Measurements from ENCODE around the gene ANKS3.

The ANKS3 gene

DNA sequence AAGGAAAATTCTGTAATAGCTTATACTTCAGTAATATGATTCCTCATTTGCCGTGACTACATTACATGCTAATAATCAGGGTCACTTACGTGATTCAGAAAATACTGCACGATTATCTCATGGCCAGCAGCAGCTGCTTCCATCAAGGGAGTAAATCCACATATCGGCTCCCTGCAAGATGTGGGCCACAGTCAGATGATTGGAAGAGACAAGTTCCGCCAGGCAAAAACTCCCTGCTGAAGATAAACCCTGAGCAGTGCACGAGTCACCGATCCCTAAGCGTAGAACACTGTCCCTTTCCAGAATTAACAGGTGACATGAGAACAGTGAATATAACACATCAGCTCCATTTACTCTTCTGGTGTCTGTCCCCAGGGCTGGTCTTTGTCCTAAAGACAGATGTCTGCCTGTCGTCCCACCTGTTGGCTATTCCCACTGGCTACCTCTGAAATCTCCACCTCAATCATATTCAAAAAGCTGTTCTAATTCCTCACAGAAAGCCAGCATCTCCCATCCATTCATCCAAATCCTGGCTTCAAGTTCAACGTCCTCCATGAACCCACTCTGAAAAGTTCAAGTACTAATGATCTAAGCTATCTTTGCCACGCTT lies 9.3 kb downstream of the ANKS3 start:
- DNase-seq = no peak

DNA sequence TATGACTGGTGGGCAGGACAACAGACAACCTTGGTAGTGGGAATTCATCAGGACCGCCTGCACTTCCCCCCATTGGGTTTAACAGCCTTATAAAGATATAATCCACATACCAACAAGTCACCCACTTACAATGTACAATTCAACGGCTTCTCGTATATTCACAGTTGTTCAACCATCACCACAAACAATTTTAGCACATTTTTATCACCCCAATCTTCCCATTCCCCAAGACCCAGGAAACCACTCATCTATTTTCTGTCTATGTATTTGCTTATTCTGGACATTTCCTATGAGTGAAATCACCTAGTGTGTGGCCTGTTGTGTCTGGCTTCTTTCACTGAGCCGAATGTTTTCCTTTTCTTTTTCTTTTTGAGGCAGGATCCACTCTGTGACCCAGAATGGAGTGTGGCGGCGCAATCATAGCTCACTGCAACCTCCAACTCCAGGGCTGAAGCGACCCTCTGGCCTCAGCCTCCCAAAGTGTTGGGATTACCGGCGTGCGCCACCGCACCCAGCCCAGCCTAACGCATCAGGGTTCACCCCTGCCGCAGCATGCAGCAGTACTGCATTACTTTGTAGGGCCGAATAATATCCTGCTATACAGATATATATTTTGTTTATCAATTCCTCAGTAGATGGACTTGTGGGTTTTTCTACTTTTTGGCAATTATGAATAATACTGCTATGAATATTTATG lies 10.9 kb downstream of the ANKS3 start:
- no peak for DNase-seq

DNA sequence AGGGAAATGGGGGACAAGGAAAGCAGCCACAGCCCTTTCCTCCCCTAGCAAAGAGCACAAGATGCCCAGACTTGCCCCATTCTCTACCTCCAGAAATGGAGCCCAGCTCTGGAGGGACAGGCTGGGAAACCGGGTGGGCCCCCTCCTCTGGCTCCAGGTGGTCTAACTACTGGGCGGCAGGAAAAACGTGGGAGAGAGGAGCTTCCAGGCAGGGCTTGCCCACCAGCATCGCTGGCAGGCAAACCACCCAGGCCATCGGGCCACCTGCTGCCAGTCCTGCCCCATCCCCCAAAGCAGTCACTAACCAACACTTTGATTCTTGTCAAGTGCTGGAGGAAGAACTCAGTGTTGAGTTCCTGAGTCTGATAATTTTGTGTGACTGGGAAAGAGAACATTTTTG lies 15.6 kb downstream of the ANKS3 start:
- DNase-seq = no peak

DNA sequence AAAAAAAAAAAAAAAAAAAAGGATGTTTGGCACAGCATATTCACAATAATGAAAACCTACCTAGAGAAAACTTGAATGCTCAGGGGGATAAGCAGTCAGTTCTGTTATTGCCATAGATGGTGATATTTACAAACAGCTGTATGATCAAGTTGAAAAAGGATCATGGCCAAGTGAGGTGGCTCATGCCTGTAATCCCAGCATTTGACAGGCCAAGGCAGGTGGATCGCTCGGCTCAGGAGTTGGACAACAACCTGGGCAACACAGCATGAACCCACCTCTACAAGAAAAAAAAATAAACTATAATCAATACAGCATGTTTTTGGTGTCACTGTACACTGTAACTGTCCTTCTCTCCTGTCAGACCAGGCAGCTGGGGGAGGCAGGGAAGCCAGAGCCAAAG lies 19.1 kb downstream of the ANKS3 start:
- no peak for DNase-seq

DNA sequence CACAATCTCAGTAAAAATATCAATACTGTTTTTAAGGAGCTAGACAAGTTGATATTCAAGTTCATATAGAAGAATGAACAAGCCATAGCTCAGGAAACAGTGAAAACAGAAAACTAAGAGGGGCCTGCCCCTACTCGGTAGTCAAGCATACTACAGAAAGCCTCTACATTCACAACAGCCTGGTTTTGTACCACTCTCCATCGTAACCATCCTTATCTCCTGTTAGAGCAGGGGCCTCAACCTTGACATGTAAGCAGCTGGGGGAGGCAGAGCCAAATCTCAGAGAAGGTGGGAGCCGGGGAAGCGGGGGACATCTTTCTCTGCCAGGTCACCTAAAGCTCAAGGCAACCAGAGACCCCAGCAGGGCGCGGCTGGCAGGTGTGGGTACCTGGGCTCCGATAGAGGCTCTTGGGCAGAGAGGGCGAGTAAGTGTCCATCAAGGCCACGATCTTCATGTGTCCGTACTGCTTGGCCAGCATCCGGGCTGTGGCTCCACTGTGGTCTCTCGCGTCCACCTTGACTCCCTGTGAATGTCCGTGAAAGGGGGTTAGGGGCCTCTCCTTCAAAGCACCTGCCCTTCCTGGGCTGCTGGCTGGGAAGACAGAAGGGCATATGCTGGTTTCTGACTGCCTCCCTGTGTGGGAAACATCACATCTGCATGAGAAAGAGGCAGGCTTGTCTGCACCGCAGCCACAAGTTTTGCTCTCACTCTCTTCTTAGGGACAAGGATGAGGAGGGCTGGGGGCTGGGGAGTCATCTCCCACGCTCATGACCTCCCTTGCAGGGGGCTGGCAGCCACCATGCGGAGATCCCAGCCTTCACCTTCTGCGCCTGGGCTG lies 20.2 kb downstream of the ANKS3 start:
- DNase-seq = no peak

DNA sequence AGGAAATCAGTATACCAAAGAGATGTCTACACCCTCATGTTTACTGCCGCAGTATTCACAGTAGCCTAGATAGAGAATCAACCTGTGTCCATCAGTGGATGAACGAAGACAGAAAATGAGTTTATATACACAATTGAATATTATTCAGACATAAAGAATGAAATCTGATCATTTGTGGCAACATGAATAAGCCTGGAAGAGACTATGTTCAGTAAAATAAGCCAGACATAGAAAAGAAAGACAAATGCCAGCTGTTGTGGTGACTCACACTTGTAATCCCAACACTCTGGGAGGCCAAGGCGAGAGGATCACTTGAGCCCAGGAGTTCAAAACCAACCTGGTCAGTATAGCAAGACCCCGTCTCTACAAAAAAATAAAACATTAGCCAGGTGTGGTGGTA lies 24.6 kb downstream of the ANKS3 start:
- DNase-seq = no peak

DNA sequence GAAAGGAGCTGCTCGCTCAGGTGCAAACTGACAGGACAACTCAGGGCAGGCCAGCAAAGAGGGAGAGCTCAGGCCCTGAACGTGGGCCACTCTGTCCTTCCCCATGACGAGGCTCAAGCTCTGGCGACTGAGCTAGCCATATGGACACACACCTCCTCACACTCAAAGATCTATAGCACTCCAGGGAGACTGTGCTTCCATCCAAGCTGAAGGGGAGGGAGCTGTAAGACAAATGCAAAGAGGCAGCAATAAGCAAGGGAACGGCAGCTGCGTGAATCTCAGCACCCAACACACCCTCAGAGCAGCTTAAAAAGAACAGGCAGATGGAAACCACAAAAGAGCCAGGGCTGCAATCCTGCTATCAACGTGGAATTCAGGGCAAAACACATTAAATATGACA lies 27.2 kb downstream of the ANKS3 start:
- no peak for DNase-seq

DNA sequence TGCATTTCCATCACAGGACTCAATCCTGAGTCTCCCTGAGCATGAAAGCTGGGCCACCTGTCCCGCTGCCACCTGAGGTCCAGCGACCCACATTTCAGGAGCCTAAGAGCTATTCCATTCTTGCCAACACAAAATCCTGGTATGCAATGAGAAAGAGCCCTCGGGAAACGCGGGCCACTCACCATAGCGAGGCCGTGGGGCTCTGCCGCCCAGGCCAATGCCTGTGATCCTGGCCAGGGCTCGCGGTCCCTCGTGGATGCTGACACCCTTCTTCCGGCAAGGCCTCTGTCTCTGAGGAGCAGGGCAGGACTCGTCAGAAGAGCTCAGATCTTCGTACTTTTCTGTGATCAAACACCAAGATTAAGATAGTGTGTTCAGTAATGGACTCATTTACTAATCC lies 29.2 kb downstream of the ANKS3 start:
- no peak for DNase-seq

DNA sequence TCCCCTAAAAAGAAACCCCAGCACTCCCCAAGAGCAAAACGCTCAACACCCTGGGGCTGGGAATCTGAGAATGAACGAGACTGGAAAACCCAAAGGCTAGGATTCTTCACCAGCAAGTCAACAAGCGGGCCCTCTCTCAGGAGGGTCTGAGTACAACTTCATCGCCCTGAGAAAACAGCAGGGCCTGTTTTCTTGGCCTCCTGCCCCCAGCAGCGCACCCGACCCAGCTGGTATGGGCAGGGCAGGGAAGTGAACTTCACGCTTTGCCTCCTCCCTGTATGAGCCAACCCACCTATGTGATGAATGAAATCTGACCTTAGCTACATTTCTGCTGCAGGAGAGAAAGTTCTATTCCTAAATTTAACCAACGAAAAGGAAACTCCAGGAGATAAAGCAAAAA lies 29.6 kb downstream of the ANKS3 start:
- DNase-seq = no peak

DNA sequence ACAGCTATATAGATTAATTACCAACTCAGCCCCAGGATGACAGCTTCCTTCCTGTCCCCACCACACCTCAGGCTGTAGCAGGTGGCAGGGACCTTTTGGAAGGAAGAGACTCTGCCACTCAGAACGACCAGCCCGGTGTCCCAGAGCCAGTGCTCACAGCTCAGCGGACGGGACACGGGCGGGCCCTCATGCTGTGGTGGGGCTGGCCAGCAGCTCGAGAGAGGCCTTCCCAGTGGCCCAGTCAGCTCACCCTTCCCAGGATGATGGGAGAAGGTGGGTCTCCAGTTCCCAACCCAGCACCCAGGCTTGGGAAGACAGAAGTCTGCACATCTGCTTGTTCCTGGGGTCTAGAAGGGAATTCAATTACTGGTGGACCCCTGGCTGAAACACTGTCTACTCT lies 30.2 kb downstream of the ANKS3 start:
- no peak for DNase-seq

DNA sequence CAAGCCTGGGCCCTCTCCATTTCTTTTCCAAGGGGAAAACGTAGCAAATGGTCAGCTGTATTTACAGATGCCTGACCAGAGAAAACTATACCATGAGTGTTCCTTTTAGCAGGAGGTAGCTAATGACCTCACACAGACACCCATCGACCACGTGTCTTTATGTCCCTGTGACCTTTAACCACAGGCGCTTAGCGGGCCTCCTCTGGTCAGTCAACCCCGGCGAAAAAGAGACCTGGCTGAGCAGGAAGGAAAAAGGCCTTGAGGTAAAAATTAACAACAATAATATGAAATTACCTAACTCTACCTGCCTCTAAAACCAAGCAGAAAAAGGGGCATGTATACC lies 31.6 kb downstream of the ANKS3 start:
- no peak for DNase-seq

DNA sequence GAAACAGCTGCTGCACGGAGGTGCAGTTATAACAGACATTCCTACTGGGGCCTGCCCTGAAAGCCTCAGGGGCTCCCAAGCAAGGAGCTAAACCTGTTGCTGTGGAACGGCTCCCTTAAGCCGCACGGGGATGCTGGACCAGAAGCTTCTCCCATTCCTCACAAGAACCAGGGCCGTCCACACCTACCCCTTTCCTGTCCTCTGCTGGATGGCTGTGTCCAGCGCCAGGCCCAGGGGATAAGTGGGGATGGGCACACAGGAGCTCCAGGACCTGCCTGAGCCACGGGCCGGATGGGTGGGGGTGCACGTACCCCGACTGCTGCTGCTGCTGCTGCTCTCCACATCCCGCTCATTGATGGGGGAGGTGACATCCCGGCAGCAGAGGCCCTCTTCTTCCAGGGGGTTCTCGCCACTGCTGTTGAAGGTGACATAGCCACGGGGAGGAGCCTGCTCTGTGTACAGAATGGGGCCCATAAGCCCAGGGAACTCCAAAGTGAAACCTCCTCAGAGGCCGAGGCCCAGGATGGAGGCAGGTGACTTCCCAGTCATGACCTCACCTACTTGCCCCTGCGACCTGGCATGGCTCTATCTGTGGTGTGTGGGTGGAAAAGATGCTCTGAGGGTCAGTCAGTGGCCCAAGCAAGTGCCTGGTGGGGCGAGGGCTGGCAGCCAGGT lies 32.1 kb downstream of the ANKS3 start:
- DNase-seq = no peak

DNA sequence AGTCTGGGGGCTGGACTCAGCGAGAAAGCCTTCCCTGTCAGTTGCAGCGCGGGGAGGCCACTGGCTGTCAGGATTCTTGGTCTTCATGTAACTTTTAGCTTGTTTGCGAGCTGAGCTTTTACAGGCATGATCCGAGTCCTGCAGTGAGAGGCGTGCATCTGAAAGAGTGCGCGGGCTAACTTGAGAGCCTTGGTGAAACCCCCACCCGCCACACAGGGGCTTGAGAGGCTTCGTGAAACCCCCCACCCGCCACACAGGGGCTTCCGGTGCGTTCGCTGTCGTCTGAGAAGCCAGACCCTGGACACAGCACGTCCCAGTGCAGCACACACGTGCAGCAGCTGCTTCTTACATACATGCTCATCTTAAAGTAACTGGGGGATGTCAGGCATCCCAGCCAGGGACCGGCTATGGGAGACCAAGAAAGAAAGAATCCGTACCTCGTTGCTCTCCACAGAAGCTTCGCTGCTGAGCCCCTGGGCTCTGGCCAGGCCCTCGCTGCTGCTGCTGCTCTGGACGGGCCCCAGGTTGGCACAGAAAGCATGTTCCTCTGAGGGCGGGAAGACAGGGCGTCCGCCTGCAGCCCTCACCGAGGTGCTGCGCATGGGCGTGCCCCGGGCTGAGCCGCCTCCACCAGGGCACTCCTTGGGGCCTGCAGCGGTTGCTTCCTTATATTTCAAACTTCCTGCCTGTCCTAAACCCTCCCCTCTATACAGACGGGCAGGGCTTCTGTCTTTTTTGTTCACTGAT lies 32.9 kb downstream of the ANKS3 start:
- DNase-seq = no peak

DNA sequence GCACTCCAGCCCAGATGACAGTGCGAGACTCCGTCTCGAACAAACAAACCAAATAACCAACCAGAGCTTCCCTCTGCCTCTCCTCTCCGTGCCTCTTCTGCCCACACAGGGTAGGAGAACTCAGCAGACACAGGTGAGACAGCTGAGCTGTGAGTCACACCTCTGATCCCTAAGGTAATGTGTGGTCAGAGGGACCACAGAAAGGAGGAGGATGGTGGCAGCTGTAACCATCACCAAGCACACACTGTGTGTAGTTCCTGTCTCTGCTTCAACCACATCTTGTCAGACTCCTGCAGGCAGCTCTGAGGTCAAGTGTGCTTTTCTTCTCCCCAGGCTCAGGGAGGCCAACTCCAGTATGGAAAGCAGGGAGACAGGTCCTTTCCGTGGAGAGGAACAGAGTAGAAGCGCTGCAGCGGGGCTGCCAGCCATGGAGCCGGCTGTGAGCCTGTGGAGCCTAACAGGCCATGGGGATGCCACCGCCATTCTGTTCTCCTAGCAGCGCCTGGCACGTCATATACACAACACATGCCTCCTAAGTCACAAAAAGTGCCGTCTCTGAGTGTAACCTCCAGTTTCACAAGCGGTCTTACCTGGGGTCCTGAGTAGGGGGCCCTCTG lies 33.6 kb downstream of the ANKS3 start:
- DNase-seq = no peak

DNA sequence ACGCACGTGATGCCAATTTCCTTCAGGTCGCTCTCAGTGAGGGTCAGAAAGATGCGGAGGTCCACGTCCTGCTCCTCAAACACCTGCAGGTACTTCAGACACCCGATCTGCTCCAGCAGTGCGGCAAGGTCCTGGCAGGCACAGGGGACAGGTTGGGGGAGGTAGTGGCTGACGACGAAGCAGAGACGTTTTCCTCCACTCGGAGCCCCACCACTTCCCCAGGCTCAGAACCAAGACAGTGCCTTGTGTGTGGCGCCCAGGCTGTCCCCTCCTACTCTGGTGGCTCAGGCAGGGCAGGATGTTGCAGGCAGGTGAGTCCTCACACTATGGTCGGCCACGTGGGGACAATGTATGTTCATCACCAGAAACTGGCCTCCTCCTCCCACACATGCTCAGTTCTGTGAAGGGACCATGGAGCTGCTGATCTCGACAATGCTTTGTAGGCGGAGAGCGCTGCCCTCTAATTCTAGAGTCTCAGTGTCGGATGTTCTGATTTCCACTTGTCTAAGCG lies 35.0 kb downstream of the ANKS3 start:
- DNase-seq = no peak

DNA sequence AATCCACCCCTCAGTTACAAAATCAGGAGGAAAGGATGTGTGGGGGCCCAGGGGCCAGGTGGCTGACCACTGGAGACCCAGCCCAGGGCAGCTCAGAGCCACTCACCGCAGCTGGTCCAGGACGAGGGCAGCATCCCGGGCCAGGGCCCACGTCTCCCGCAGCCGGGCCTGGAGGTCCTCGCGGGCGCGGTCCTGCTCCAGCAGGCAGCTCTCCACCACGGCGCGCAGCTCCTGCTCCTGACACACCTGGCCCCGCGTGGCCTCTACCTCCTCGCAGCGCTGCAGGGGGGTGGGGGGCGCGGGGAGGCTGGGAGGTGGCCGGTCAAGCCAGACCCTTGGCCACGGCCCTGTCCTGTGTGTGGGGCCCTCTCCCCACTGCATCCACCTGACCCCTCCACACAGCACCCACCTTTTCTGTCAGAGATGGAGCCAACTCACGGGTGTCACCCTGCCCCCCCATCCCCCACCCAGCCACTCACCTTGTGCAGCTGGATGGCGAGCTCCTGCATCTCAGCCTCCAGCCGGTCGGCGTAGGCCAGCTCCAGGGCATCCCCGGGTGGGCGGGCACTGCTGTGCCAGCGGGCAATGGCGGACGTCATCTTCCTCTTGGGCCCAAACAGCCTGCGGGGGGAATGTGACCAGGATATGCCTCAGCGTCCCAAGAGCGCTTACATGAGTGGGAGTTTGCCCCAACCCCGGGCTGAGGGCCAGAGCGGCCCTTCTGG lies 35.6 kb downstream of the ANKS3 start:
- DNase-seq = no peak

DNA sequence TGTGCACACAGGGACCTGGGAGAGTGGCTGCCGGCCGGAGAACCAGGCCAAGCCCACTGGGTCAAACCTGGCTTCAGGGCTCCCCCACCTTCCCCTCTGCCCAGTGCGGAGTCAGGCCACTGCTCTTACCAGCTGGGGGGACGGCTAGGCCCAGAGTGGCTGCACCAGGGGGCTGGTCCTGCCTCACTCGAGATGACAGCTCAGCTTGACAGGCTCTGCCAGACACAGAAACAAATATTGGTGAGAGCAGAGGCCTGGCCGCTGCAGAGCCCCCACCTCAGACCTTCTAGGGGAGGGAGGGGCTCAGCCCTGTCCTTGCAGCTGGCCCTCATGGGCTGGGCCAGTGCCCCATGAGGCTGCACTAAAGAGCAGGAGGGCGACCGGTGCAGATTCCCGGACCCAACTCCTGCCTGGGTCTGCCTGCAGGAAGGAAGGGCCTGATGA lies 36.2 kb downstream of the ANKS3 start:
- no peak for DNase-seq

DNA sequence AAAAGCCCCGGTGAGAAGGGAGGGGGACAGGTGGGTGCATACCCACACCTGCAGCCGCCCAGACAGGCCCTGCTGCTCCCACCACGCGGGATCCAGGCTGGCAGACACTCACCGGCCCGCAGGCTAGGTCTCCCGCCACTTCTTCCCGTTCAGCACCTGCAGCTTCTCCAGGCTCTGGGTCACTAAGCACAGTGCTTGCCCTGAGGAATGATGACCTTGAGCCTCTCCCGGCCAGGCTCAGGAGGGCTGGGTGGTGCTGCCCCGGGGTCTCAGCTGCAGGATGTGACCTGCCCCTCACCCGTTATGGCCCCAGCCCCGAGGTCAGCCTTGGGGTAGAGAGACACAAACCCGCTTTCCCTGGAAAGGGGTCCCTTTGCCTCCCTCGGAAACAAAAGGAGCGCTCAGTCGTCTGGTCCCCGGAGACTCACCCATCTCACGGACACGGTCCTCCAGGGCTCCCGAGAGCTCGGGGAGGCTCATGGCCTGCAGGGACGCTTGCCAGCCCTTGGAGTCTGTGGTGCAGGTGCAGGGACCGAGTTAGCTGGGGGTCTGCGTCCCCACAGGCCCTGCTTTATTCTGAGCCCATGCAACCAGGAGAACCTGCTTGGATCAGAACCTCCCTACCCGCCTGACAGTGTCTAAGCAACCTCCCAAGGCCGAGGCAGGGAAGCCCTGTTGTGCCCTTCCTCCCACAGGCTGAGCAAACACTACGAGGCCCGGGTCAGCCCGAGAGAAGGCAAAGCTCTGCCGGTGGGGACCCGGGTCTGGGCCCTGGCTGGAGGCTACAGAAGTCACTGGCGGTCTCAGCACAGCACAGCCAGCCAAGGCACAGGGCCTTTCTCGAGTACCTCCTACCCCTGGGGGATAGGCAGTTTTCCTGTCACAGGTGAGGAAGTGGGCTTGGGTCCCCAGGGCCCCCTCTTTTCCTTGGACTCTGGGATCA lies 36.9 kb downstream of the ANKS3 start:
- DNase-seq = no peak

DNA sequence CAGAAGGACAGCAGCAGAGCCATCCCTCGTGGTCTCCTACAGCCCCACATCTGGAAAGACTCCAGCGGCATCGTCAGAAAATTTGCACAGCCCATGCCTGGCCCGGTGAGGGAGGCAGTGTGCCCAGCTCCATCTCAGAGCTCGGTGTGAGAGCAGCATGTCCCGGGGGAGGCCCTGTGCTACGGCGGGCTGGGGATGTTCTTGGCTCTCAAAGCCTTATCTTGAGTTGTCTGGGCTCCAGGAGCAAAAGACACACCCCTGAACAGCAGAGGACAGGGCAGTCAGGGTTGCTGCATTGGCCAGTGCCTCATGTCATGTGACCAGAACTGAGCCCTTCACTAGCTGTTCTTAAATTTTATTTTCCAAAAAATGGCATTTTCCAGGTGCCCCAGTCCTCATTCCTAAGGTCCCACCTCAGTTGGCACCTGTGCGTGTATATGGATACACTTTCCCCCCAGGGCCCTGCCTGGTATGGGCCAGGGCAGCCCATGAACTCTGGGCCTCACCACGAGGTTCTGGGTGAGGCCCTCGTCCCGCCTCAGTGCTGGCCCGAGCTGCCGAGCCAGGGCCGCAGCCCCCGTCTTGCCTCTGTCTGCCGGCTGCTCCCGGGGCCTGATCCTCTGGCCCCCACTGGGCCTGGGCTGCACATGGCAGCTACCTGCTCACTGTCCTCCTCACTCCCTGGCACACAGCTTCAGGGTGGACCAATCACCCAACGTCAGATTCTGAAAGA lies 37.7 kb downstream of the ANKS3 start:
- DNase-seq = no peak

Data from GOT3 (cell line).